Measurements from ENCODE around the gene DNAH17. TPM values are rescaled to one million over a fixed set of nuclear protein-coding genes. Genes with fewer than 3 reads are reported as not detected.

The DNAH17 gene
- total and polyA plus RNA-seq, 2 of the 13 experiments (the other 11 are each of a cell fraction or from before 2014, with no cell fraction given) = 0.86 to 1.6 TPM

DNA sequence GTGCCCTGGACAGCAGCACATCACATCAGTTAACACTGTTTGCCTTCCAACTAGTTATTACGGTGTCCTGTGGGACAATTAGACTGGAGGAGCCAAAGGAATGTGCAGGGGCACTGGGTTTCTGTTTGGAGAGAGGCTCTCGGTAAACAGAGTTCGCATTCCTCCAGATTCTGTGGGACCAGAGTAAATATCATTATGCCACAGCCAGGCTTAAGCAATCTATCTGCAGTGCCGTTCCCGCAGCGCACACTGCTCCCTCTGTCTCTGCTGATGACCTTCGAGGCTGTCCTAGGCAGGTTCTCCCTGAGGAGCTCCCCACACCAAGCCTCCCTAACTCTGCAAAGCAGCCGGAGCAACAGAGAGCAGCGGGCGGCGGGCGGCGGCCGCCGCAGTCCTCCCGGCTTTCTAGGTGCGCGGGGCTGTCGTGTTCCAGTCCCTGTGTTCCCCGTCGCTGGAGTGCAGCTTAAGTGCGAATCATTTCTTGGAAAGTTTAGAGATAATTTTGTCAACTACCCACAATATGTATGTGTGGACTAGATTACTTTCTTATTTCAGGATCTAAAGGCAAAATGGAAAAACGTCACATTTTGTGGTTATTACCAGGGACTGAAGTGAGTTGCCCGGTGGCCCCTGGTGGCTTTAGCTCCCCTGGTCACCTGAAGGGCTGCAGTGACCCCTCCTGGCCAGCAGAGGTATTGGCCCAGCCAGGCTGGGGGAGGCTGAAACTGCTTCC, 155.5 kb downstream of the DNAH17 start (continued):
- TF ChIP-seq, protein P1, sequence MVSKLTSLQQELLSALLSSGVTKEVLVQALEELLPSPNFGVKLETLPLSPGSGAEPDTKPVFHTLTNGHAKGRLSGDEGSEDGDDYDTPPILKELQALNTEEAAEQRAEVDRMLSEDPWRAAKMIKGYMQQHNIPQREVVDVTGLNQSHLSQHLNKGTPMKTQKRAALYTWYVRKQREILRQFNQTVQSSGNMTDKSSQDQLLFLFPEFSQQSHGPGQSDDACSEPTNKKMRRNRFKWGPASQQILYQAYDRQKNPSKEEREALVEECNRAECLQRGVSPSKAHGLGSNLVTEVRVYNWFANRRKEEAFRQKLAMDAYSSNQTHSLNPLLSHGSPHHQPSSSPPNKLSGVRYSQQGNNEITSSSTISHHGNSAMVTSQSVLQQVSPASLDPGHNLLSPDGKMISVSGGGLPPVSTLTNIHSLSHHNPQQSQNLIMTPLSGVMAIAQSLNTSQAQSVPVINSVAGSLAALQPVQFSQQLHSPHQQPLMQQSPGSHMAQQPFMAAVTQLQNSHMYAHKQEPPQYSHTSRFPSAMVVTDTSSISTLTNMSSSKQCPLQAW (CRISPR knock-in tag; IDR thresholded peaks at IDR 0.05) = peak; percentile 25; the same call in 1 of the 2 replicates
- TF ChIP-seq ZNF367 (CRISPR knock-in tag; IDR thresholded peaks at IDR 0.05; ENCODE audit: borderline replicate concordance) = no peak
- TF ChIP-seq GTF2F1 (IDR thresholded peaks at IDR 0.05; ENCODE audit: low read length) = no peak
- 0 out of 2 replicates have a peak, but pooled peaks have one; percentile 64 for TF ChIP-seq ZFP36L2 (CRISPR knock-in tag; IDR thresholded peaks at IDR 0.05)
- 0 out of 2 replicates have a peak, but pooled peaks have one; percentile 70 for TF ChIP-seq ZNF776 (CRISPR knock-in tag; IDR thresholded peaks at IDR 0.05)
- TF ChIP-seq MZF1 (CRISPR knock-in tag; IDR thresholded peaks at IDR 0.05; ENCODE audit: borderline replicate concordance) = no peak
- TF ChIP-seq, protein P2, sequence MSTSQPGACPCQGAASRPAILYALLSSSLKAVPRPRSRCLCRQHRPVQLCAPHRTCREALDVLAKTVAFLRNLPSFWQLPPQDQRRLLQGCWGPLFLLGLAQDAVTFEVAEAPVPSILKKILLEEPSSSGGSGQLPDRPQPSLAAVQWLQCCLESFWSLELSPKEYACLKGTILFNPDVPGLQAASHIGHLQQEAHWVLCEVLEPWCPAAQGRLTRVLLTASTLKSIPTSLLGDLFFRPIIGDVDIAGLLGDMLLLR (CRISPR knock-in tag; IDR thresholded peaks at IDR 0.05) = peak; percentile 91
- no peak for TF ChIP-seq ZFP41 (CRISPR knock-in tag; IDR thresholded peaks at IDR 0.05; ENCODE audit: borderline replicate concordance)
- TF ChIP-seq BRCA1 (CRISPR knock-in tag; IDR thresholded peaks at IDR 0.05) = no peak
- TF ChIP-seq ARID2 (CRISPR knock-in tag; IDR thresholded peaks at IDR 0.05; ENCODE audit: borderline replicate concordance) = no peak; the same call in 1 of the 2 replicates
- TF ChIP-seq TBX3 (IDR thresholded peaks at IDR 0.05; ENCODE audit: borderline replicate concordance) = peak; percentile 99
- TF ChIP-seq, protein P3, sequence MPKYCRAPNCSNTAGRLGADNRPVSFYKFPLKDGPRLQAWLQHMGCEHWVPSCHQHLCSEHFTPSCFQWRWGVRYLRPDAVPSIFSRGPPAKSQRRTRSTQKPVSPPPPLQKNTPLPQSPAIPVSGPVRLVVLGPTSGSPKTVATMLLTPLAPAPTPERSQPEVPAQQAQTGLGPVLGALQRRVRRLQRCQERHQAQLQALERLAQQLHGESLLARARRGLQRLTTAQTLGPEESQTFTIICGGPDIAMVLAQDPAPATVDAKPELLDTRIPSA (CRISPR knock-in tag; IDR thresholded peaks at IDR 0.05; ENCODE audit: borderline replicate concordance) = 0 out of 2 replicates have a peak, but pooled peaks have one; percentile 30
- TF ChIP-seq, protein P4, sequence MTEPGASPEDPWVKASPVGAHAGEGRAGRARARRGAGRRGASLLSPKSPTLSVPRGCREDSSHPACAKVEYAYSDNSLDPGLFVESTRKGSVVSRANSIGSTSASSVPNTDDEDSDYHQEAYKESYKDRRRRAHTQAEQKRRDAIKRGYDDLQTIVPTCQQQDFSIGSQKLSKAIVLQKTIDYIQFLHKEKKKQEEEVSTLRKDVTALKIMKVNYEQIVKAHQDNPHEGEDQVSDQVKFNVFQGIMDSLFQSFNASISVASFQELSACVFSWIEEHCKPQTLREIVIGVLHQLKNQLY (CRISPR knock-in tag; IDR thresholded peaks at IDR 0.05) = peak; percentile 70; the same call in 1 of the 2 replicates
- TF ChIP-seq KDM2A (CRISPR knock-in tag; IDR thresholded peaks at IDR 0.05; ENCODE audit: borderline replicate concordance, low read depth) = peak; percentile 73; the same call in 1 of the 2 replicates
- peak; percentile 96 for TF ChIP-seq SRSF1 (optimal IDR thresholded peaks at IDR 0.05; ENCODE audit: low read depth, low read length)
- no peak for TF ChIP-seq ARNT (IDR thresholded peaks at IDR 0.05)
- no peak for TF ChIP-seq BRD4 (CRISPR knock-in tag; IDR thresholded peaks at IDR 0.05)
- peak; percentile 97 for TF ChIP-seq ZNF230 (CRISPR knock-in tag; IDR thresholded peaks at IDR 0.05)
- peak; percentile 92 for TF ChIP-seq ZNF12 (CRISPR knock-in tag; IDR thresholded peaks at IDR 0.05)
- TF ChIP-seq, protein P5, sequence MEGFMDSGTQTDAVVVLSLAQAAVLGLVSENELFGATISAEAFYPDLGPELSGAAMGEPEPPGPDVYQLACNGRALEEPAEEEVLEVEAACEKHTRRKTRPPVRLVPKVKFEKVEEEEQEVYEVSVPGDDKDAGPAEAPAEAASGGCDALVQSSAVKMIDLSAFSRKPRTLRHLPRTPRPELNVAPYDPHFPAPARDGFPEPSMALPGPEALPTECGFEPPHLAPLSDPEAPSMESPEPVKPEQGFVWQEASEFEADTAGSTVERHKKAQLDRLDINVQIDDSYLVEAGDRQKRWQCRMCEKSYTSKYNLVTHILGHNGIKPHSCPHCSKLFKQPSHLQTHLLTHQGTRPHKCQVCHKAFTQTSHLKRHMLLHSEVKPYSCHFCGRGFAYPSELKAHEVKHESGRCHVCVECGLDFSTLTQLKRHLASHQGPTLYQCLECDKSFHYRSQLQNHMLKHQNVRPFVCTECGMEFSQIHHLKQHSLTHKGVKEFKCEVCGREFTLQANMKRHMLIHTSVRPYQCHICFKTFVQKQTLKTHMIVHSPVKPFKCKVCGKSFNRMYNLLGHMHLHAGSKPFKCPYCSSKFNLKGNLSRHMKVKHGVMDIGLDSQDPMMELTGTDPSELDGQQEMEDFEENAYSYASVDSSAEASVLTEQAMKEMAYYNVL (CRISPR knock-in tag; IDR thresholded peaks at IDR 0.05; ENCODE audit: borderline replicate concordance) = peak; percentile 96
- TF ChIP-seq CBX5 (CRISPR knock-in tag; IDR thresholded peaks at IDR 0.05; ENCODE audit: borderline replicate concordance) = peak; percentile 97
- peak; percentile 93 for TF ChIP-seq FOXJ3 (CRISPR knock-in tag; IDR thresholded peaks at IDR 0.05; ENCODE audit: borderline replicate concordance)
- no peak; the same call in 1 of the 2 replicates for TF ChIP-seq DNMT3B (CRISPR knock-in tag; conservative IDR thresholded peaks at IDR 0.05)

Data from HepG2 (cell line).